ENCODE results near the gene CHST12. TPM values are rescaled to one million over a fixed set of nuclear protein-coding genes. Genes with fewer than 3 reads are reported as not detected.

Gene CHST12
- total RNA-seq, 1 donor from 2014 or later = 18.5 TPM

- H3K27ac ChIP-seq (ENCODE audit: low read depth, low read length) = no peak overlapping the region
- no peak for TF ChIP-seq CTCF (IDR thresholded peaks at IDR 0.05; ENCODE audit: insufficient read depth, low read depth, low read length)
- TF ChIP-seq EZH2 (IDR thresholded peaks at IDR 0.05; ENCODE audit: insufficient read depth, low read length) = no peak
- no peak overlapping the region for H3K4me3 ChIP-seq (ENCODE audit: insufficient read depth, low read depth, low read length)
- peaks cover 20% of the 10 kb centered on the region for H3K79me2 ChIP-seq (ENCODE audit: insufficient read depth, low read length)
- Mint-ChIP-seq H3K9me3 (ENCODE audit: unreplicated experiment) (no peaks in the 10 kb centered on the region), H3K4me1 (ENCODE audit: low read depth, unreplicated experiment) (no peaks in the 10 kb centered on the region), H3K27ac (ENCODE audit: unreplicated experiment) (no peak overlapping the region), H3K27me3 (ENCODE audit: low read depth, unreplicated experiment) (no peaks in the 10 kb centered on the region), H3K4me3 (ENCODE audit: unreplicated experiment) (no peak overlapping the region), H3K36me3 (ENCODE audit: low read depth, unreplicated experiment) (peaks cover 20% of the 10 kb centered on the region)
- H3K27me3 ChIP-seq (ENCODE audit: insufficient read depth, low read length) = no peaks in the 10 kb centered on the region
- H3K36me3 ChIP-seq (ENCODE audit: insufficient read depth, low read length) = peaks cover 21% of the 10 kb centered on the region
- no peaks in the 10 kb centered on the region for H3K9me3 ChIP-seq (ENCODE audit: insufficient read depth, low read depth, low read length)
- no peak overlapping the region for H3K9ac ChIP-seq (ENCODE audit: low read length)
- no peak overlapping the region for H2AFZ ChIP-seq (ENCODE audit: low read depth, low read length)
- no peak for DNase-seq (ENCODE audit: low read depth)
- H4K20me1 ChIP-seq (ENCODE audit: insufficient read depth, low read length) = peaks cover 54% of the 10 kb centered on the region
- no peaks in the 10 kb centered on the region for H3K4me1 ChIP-seq (ENCODE audit: insufficient read depth, low read length)
- FAIRE-seq = no peak
- no peak overlapping the region for H3K4me2 ChIP-seq (ENCODE audit: low read length)
These were observed 21.4 kb upstream of the CHST12 start for GRCh38 chr7:2381881-2382509.

- DNase-seq (ENCODE audit: low read depth) = no peak
- Histone ChIP-seq H3K4me1 (ENCODE audit: insufficient read depth, low read length) (no peaks in the 10 kb centered on the region), H3K36me3 (ENCODE audit: insufficient read depth, low read length) (peaks cover 14% of the 10 kb centered on the region), H3K79me2 (ENCODE audit: insufficient read depth, low read length) (peaks cover 5% of the 10 kb centered on the region), H3K4me3 (ENCODE audit: insufficient read depth, low read depth, low read length) (no peak overlapping the region), H2AFZ (ENCODE audit: low read depth, low read length) (no peak overlapping the region), H4K20me1 (ENCODE audit: insufficient read depth, low read length) (peaks cover 39% of the 10 kb centered on the region), H3K9me3 (ENCODE audit: insufficient read depth, low read depth, low read length) (no peaks in the 10 kb centered on the region), H3K27ac (ENCODE audit: low read depth, low read length) (no peak overlapping the region), H3K4me2 (ENCODE audit: low read length) (no peak overlapping the region), H3K27me3 (ENCODE audit: insufficient read depth, low read length) (no peaks in the 10 kb centered on the region), H3K9ac (ENCODE audit: low read length) (no peak overlapping the region)
- H3K4me3 Mint-ChIP-seq (ENCODE audit: unreplicated experiment) = no peak overlapping the region
- H3K27me3 Mint-ChIP-seq (ENCODE audit: low read depth, unreplicated experiment) = no peaks in the 10 kb centered on the region
- peaks cover 13% of the 10 kb centered on the region for H3K36me3 Mint-ChIP-seq (ENCODE audit: low read depth, unreplicated experiment)
- no peak for FAIRE-seq
- H3K9me3 Mint-ChIP-seq (ENCODE audit: unreplicated experiment) = no peaks in the 10 kb centered on the region
- TF ChIP-seq CTCF (IDR thresholded peaks at IDR 0.05; ENCODE audit: insufficient read depth, low read depth, low read length) (no peak), EZH2 (IDR thresholded peaks at IDR 0.05; ENCODE audit: insufficient read depth, low read length) (no peak)
- no peaks in the 10 kb centered on the region for H3K4me1 Mint-ChIP-seq (ENCODE audit: low read depth, unreplicated experiment)
- H3K27ac Mint-ChIP-seq (ENCODE audit: unreplicated experiment) = no peak overlapping the region
These were observed 19.7 kb upstream of the CHST12 start for GRCh38 chr7:2383543-2384274.

Measured in astrocyte (in vitro differentiated cells and primary cell).